Glomerular endothelial cell (primary cell): Measurements from ENCODE around the gene NCF4. TPM values are rescaled to one million over a fixed set of nuclear protein-coding genes. Genes with fewer than 3 reads are reported as not detected.

ENCODE experiments used
- DNase-seq: peaks from one replicate; pipeline ENCODE4 v3.0.0-alpha.2; 2011; ENCODE audit warnings: low read depth, low spot score; ENCODE audit errors: extremely low read depth
- total RNA-seq: library from RNA; depleted of rRNA; stranded (reverse); fragments of >200 nt; gene quantifications from 2 replicates; pipeline ENCODE4 v1.2.3, GENCODE V29; 2015

Gene NCF4
- total RNA-seq, 1 donor from 2014 or later, result 0.41 TPM

DNA sequence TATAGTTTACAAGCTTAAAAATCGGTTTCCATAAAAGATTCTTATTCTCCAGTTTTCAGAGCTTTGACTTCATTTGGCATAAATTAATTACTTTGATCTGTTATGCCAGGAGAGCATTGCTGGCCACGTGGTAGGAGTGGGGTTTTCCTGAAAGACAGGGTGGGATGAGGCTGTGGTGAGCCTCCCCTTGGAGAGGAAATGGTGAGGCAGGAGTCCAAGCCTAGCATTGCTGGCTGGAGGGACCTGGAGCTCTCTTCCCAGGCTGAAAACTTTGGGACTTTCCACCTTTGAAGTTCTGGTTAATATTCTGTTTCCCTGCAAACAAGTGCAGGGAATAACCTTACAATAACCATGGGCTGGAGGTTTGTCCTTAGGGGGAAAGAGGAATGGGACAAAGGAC lies 31.5 kb downstream of the NCF4 start:
- no peak for DNase-seq

DNA sequence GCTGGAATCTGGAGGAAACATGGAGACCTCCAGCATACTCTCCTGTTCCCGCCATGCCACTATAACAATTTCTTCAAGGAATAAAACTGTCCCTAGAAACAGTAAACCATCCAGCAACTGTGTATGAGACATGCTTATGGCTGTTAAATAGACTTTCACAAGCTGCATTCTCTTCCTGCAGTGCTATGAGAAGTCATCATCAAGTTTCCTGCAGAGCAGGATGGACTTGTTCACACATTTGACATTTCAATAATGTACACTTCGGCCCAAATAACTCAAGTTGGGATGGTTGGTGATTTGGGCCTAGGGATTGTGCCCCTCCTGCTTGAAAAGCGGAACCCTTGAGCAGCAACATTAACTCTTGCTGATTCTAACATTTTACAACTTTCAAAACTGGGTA lies 32.5 kb downstream of the NCF4 start:
- no peak for DNase-seq

GRCh38 chr22:36894266-36894665 lies 33.5 kb downstream of the NCF4 start:
- no peak for DNase-seq

GRCh38 chr22:36897611-36898010 lies 36.8 kb downstream of the NCF4 start:
- no peak for DNase-seq

DNA sequence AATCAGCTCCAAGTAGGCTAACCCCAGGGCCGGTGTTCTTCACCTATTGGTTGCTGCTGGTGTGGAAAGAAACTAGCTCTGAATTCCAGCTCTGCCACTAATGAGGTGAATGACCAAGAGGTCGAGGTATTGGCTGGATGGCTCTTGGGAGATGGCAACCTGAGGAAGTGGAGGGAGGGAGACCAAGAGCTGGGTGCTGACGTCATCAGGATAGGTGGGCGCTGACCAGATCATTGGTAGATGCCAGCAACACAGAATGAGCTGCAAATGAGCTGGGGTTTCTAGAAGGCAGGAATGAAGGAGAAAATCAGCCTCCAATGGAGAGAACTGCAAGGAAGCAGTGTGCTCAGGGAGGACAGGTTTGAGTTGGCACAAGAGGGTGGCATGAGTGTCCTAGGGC lies 37.9 kb downstream of the NCF4 start:
- no peak for DNase-seq

GRCh38 chr22:36899498-36899897 lies 38.7 kb downstream of the NCF4 start:
- no peak for DNase-seq

DNA sequence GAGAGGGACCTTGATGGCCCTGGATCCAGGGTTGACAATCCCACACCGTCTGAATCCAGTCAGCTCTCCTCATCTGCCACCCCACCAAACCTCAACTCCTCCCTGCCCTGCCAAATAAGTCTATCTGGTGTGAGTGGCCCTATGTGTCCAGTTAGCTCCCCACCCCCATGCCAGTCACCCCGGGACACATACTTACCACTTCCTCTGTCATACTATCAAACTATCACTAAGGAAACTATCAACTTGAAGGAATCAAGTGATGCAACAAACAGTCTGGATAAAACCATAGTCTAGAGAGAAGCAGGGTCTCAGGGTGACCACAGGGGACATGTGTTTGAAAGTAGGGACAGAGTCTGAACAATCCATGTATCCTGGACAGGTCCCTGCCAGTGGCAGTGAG lies 39.4 kb downstream of the NCF4 start:
- DNase-seq, result no peak

- DNase-seq, result no peak
Observed at GRCh38 chr22:36900880-36901279, 40.1 kb downstream of the NCF4 start.

GRCh38 chr22:36901411-36902142 lies 40.8 kb downstream of the NCF4 start:
- DNase-seq, result no peak

DNA sequence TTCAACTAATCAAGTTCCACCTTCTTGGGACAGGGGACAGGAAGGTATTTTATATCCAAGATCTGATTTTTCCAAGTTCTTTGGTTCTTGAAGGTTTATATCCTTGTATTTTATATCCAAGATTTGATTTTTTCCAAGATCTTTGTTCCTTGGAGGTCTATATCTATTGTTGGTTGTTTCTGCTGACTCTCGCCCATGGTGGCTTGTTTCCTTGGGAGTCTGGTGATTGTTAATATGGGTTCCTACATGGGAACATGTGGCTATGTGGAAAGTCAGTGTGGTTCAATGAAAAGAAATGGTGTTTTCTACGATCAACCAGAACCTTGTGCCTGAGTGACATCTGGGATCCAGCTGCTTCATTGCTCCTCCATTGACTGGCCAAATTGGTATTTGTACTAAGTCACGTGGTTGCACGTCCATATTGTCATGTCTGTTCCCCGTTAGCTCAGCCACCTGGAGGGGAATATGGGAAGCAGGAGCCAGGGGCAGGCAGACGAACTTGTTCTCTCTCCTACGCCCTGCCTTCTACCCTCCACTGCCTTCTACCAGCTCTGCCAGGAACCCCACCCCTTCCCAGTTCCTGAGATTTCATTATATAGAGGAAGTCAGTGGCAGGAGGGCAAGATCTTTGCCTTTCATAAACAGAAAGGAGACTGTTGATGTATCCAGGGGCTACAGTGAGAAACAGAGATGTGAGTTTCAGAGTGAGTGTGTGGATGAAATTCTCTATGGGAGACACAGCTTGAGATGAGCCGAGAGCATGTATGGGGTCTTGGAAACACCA lies 41.5 kb downstream of the NCF4 start:
- DNase-seq, result no peak

DNA sequence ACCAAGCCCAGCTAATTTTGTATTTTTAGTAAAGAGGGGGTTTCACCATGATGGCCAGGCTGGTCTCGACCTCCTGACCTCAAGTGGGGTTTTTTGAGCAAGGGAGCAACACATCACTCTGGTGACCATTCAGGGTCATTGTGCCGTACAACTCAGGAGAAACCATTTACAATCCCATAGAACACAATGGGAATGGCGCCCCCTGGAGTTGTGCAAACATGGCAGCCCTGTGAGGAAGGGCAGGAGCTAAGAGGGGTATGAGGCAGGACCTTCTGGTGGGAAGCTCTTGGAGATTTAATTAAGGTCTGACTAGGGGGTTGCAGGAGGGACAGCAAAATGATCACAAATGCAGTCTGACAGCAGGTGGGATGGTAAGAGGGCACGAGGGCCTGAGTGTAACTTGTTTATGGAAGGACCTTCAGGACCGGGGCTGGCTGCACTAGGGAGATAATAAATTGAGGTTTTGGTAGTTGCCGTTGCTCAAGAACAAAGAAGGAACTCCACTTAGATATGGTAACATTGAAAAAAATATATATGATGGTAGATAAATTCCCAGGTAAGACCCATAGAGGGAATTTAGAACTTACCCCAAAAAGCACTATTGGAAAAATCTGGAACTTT lies 43.6 kb downstream of the NCF4 start:
- no peak for DNase-seq

- no peak for DNase-seq
Observed at GRCh38 chr22:36907253-36908195, 46.7 kb downstream of the NCF4 start.

- no peak for DNase-seq
Observed at GRCh38 chr22:36910461-36910860, 49.7 kb downstream of the NCF4 start.

GRCh38 chr22:36911887-36912661 lies 51.3 kb downstream of the NCF4 start:
- no peak for DNase-seq

- no peak for DNase-seq
Observed at GRCh38 chr22:36912694-36913426, 52.1 kb downstream of the NCF4 start.

GRCh38 chr22:36913427-36914389 lies 52.9 kb downstream of the NCF4 start, which contains the start of gene CSF2RB:
CSF2RB (plus strand) TSS chr22:36913628; CDS start chr22:36922208, 8,580 bp downstream.
- DNase-seq, result peak; percentile 9

GRCh38 chr22:36914390-36914752 lies 53.6 kb downstream of the NCF4 start:
- no peak for DNase-seq

GRCh38 chr22:36916034-36916433 lies 55.2 kb downstream of the NCF4 start:
- DNase-seq, result no peak
